ENCODE data around the gene CD151. TPM values are rescaled to one million over a fixed set of nuclear protein-coding genes. Genes with fewer than 3 reads are reported as not detected.

Gene CD151
- total RNA-seq, 2 experiments from 2014 or later = 45.9 to 46.5 TPM

DNA sequence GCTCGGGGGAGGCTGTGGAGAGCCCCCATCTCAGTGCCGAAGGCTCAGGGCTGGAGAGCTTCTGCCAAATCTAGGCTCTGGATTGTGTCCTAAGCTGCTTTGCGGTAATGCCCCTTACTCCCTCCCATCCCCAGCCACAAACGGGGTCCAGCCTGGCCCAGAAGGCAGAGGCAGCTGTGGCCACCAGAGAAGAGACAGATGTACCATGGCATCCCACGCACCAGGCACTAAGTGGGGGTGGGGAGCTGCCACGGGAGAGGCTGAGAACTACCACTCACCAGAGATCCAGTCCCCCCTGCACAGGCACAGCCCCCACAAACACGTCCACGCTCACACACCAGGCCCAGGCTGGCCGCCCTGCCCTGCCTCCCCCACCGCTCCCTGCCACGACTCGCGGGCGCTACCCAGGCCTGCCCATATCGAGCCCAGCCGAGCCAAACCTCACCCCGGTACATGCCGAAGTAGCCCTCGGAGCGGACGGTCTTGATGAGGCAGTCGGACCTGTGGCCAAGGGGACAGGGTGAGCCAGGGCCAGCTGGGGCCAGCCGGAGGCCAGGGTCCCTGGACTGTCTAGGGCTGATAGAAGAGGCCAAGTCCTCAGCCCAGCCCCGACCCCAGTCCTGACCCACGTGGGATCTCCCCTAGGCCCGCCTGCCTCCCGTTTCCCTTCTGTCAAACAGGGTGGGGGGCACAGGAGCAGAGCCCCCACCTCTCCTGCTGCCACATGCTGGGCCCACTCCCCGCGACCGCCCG lies 38.6 kb upstream of the CD151 start:
- Mint-ChIP-seq H3K4me1 (ENCODE audit: low read depth) (peaks cover 14% of the 10 kb centered on the region), H3K27ac (no peak overlapping the region), H3K27me3 (no peaks in the 10 kb centered on the region), H3K9me3 (no peaks in the 10 kb centered on the region), H3K36me3 (ENCODE audit: low read depth) (peaks cover 15% of the 10 kb centered on the region), H3K4me3 (peak overlapping the region; percentile 77)
- ATAC-seq (no peak), DNase-seq (no peak)
- TF ChIP-seq, protein P1, sequence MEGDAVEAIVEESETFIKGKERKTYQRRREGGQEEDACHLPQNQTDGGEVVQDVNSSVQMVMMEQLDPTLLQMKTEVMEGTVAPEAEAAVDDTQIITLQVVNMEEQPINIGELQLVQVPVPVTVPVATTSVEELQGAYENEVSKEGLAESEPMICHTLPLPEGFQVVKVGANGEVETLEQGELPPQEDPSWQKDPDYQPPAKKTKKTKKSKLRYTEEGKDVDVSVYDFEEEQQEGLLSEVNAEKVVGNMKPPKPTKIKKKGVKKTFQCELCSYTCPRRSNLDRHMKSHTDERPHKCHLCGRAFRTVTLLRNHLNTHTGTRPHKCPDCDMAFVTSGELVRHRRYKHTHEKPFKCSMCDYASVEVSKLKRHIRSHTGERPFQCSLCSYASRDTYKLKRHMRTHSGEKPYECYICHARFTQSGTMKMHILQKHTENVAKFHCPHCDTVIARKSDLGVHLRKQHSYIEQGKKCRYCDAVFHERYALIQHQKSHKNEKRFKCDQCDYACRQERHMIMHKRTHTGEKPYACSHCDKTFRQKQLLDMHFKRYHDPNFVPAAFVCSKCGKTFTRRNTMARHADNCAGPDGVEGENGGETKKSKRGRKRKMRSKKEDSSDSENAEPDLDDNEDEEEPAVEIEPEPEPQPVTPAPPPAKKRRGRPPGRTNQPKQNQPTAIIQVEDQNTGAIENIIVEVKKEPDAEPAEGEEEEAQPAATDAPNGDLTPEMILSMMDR (IDR thresholded peaks at IDR 0.05) = no peak
- POLR2A ChIA-PET = interaction anchor here (0.6 to 2.8 kb wide), 6 partner anchors 8 to 66 kb away, joined by 3 to 8 read pairs (median 4); no protein-coding TSS in a partner anchor
- intact Hi-C loops (cut with micrococcal nuclease) = no loop called here
- CTCF ChIA-PET = interaction anchor here (1.4 kb wide), 1 partner anchor 19 kb away, joined by 3 read pairs; no protein-coding TSS in a partner anchor

DNA sequence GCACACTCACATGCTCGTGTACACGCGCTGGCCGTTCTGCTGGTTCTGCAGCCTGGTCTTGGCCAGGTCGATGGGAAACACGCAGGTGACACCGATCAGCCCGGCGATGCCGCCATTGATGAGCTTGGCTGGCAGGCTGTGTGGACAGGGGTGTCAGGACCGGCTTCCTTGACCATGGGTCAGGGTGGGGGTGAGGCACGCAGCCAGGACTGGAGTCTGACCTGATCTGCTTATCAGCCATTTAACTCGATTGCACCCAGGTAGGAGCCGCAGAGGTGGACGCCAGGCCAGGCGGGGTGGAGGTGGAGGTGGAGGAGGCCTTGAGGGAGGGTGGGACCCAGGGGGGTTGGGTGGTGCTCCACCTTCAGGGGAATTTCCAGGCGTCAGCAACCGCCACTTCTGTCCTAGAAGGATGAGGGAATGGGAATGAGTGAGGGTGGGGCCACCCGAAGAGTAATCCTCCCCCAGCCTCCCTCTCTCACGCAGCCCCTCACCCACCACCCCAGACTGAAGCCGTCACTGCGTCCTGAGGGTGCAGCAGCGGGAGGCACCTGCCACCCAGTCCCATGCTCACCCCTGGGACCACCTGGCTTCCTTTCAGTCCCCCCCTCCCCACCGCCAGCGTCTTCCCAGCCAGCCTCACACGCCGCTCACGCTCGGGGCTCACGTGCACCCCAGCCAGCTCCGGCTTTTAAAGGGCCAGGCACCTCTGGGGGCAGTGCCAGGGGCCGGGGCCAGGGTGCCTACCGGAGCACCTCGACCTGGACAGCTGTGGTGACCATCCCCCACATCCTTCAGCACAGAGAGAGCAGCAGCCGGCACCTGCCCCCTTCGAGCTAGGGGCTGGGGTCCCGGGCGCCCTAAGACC lies 37.8 kb upstream of the CD151 start:
- no peaks in the 10 kb centered on the region for H3K9me3 Mint-ChIP-seq
- ChIA-PET POLR2A (interaction anchor here (0.6 to 2.8 kb wide), 4 partner anchors 9 to 48 kb away, joined by 3 to 8 read pairs (median 3); no protein-coding TSS in a partner anchor), CTCF (interaction anchor here (0.7 to 1.6 kb wide), 3 partner anchors 11 to 259 kb away, joined by 3 to 4 read pairs (median 3); no protein-coding TSS in a partner anchor)
- peak; percentile 26 for DNase-seq
- no peak for ATAC-seq
- no peaks in the 10 kb centered on the region for H3K27me3 Mint-ChIP-seq
- TF ChIP-seq, protein P1 (IDR thresholded peaks at IDR 0.05) = no peak
- H3K4me1 Mint-ChIP-seq (ENCODE audit: low read depth) = peaks cover 14% of the 10 kb centered on the region
- H3K27ac Mint-ChIP-seq = no peak overlapping the region
- H3K36me3 Mint-ChIP-seq (ENCODE audit: low read depth) = peaks cover 15% of the 10 kb centered on the region
- intact Hi-C loops (cut with micrococcal nuclease) = no loop called here
- peak overlapping the region; percentile 77 for H3K4me3 Mint-ChIP-seq

DNA sequence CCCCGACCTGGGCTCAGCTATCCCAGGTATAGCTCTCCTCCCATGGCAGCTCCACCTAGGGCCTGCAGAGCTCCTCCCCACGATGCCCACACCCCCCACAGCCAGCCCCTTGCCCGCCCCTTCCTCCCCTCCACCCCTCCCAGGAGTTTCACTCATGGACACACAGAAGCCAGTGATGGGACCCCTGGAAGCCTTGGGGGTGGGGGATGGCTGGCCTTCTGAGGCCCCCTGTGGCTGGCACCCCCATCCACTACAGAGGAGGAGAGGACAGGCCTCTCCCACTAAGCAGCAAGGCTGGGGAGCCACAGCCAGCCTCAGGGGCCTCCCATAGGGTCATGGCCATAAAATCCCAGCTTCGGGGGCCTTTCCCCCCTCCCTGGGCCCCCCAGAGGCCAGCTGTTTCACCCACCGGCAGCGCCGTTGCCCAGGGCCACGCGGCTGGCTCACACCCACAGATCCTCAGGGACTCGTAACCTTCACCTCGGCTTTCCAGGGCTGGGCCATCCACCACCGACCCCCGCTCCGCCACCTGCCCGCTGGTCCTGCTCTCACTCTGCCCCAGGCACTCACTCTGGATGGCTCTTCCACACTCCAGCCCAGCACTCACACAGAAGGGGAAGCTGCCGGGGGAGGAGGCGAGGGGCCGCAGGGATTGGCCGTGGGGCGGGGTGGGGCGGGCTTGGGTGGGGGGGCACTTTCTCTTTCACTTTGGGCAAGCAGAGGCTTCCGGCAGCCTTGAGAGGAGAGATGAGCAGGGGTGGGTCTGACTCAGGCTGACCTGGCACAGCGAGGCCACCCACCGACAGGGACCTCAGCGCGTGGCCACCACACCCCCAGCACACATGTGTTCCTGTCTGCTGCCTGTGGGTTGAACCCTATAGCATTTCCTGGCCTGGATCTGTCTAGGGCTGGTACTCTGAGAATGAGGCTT lies 36.9 kb upstream of the CD151 start:
- H3K36me3 Mint-ChIP-seq (ENCODE audit: low read depth) = peaks cover 14% of the 10 kb centered on the region

More for the DNA sequence above, 36.9 kb upstream of the CD151 start:
- H3K4me3 Mint-ChIP-seq = peak overlapping the region; percentile 77
- H3K27ac Mint-ChIP-seq = peak overlapping the region; percentile 80
- TF ChIP-seq, protein P1 (IDR thresholded peaks at IDR 0.05) = no peak
- peaks cover 14% of the 10 kb centered on the region for H3K4me1 Mint-ChIP-seq (ENCODE audit: low read depth)
- no peaks in the 10 kb centered on the region for H3K27me3 Mint-ChIP-seq
- POLR2A ChIA-PET = interaction anchor here (0.6 to 2.8 kb wide), 13 partner anchors 8 to 49 kb away, joined by 3 to 14 read pairs (median 3); partner anchors contain the start of genes PNPLA2 and RPLP2
- no peaks in the 10 kb centered on the region for H3K9me3 Mint-ChIP-seq
- intact Hi-C loops (cut with micrococcal nuclease) = no loop called here
- ATAC-seq = peak; percentile 71
- DNase-seq = peak; percentile 94
- CTCF ChIA-PET = interaction anchor here (0.5 to 1.6 kb wide), 7 partner anchors 10 to 260 kb away, joined by 3 to 4 read pairs (median 3); no protein-coding TSS in a partner anchor
